Measurements from ENCODE around the gene HOXA4.

Gene HOXA4

GRCh38 chr7:27128776-27129728 is 1.5 kb downstream of the HOXA4 start:
- no peak for DNase-seq

DNA sequence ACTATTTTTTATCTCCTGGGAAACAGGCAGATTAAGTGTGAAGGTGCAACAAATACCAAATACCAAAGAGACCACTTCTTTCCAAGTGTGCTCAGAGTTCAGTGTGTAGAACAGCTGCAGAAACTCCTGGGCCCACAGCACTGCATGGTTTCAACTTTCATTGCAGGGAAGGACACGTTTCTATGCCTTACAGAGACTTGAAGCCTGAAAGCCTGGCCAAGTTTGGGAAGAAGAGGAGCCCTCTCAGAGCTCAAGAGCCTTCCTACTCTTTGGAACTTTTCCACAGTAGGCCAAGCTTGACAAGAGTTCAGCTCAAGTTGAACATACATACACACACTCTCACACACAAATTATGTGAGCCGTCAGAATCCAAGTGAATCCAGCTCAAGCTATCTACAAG is 2.5 kb downstream of the HOXA4 start:
- DNase-seq: no peak

DNA sequence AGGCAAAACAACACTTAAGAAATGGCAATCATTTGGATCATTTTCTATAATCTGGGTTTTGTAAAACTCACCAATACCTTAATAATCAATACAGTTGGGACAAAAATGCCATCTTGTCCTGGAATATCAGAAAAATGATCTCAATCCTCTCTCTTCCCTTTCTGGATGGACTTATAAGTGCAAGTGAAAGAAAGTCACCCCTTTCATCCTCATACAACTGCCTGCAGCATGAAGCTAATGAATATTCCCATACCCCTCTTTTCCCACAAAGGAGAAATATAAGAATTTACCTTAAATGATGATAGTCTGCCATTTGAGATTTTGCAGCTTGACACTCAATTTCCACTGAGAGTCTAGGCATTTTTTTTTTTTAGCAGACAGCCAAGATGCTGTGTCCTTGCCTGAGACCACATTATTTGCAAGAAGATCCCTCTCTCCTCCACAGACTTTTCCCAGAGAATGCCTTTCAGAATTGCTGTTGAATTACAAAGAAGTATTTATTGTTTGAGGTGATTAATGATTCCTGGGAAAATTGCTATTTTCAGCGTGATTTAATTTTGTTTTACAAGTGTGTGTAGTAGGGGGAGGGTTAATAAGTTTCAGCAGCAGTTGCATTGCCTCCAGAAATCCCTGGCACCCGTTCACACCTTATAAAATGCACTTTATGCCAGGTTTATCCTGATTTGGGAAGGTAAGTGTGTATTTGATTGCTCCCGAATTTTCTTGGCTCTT is 3.8 kb downstream of the HOXA4 start:
- DNase-seq: no peak

GRCh38 chr7:27125986-27126394 is 4.6 kb downstream of the HOXA4 start:
- DNase-seq: no peak

DNA sequence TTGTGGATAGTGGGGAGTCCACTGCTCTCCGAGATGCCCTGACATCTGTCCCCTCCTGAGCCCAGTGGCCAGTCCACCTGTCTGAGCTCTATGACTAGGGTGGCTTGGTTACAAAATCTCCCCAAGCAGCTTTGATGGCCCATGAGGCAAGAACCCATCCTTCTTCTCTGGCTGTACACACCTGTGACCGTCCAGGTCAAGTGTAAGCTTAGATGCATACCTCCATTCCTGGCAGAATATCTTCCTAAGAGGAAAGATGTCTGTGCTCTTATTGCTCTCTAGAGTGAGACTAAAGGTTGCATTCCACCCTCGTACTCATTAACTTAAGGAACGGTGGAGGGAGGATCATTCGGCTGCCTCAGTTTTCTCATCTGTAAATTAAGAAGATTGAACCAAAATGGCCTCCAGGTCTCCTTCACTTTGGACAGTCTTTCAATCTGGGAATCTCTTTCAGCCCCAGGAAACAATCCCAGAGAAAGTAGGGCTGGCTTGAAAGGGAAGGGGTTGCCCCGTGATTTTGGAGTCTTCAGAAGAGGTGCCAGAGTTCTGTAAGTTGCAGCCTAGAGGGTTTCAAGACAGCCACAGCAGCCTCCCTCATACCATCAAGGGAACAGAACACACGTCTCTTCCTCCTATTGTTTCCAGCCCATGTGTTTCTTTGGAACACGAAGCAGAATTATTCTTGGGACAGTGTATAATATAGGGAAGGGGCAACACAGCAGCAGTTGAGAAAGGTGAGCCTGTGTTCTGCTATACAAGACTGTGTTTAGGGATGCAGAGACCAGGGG is 5.5 kb downstream of the HOXA4 start:
- no peak for DNase-seq

- DNase-seq: no peak
Observed at GRCh38 chr7:27124096-27124901, 6.3 kb downstream of the HOXA4 start.

DNA sequence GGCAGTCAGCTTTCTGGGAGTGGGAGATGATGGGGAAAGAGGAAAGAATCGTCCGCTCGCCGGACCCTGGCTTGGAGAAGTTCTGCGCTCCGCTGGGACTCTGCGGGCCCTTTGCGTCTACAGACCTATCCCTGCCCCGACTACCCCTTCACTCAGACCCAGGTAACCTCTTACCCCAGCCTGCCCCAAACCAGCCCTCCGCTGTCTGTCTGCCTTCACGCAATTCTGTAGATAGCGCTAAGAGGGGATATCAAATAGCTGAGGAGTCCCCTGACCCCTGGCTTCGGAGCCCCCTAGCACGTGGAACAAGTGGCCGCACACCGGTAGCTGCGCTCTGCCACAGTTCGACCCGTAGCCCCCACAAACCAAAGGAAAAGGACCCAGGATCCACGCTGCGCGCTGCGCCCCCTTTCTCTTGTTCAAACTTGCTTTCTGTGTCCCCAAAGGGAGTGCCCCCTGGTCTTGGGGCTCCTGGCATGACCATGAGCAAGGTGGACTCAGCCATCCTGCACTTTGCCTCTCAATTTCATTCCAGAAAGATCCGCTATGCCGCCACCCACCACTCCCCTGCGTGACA is 7.0 kb downstream of the HOXA4 start:
- no peak for DNase-seq

DNA sequence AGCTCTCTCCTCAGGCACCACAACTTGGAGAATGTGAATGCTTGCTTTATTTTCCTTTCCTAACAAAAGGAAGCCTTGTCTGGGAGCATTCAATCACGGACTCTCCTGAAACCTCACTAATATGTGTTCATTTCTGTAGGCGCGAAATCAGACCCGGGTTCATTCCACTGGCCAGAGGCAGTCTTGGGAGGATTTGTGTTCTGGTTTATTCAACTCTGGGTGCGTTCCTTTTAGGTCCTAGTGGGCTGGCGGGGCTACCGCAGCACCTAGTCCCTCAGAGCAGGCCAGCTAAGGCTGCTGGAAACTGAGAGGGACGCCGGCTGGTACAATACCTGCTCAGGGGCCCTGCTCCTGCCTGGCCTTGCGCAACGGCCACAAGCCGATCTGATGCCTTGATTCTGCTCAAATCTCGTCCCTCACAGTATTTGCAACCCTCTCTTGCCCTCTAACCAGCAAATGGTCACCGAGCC is 7.5 kb downstream of the HOXA4 start:
- no peak for DNase-seq

DNA sequence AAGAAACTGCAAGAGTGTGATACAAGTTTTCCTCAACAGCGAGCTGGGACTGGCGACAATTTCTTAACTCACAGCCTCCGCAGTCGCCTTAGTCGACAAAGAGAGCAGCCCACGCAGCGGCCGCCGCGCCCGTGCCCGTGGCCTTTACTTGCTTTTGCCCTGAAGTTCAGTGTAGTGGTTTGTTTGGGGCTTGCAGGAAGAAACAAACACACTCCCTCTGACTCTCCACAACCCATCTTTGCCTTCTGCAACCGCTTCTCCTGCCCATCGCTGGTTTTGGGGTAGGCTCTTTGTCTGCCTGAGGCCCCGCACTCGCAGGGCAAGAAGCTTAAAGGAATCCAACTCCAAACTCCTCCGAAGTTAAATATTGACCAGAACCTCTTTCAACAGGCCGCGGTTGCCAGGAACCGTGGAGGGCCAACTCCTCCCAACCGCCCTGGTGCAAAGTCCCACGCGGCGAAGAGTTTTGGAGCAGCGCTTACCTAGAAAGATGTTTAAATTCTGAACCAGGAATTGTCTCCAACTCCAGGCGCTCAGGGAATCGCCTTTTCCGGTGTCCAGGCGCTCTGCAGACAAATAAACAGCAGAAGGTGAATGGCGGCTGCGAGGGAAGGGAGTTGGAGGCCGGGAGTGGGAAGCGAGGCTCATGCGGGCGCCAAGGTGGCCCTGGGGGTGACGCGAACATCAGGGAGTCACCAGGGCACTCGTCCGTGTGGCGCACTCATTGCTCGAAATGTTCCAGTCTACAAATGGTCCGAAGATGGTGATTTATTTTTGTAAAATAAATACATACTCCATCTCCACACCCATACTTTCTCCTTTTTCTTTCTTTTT is 8.3 kb downstream of the HOXA4 start:
- DNase-seq: no peak

DNA sequence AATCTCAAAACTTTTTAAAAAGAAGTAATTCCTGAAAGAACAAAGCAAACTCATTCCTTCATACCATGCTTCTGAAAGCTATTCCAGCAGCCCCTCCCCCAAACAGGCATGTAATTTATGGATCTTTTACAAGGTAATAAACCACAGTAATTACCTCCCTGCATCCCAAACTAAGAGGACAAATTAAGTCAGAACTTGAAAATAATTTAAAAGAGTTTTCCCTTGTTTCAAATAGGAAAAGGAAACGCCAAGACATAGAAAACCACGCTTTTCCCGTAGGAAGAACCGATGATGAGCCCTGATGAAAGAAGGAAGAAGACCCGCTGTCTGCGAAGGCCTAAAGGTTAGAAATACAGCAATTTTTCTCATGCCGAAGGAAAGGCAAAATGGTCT is 8.9 kb downstream of the HOXA4 start:
- DNase-seq: no peak

DNA sequence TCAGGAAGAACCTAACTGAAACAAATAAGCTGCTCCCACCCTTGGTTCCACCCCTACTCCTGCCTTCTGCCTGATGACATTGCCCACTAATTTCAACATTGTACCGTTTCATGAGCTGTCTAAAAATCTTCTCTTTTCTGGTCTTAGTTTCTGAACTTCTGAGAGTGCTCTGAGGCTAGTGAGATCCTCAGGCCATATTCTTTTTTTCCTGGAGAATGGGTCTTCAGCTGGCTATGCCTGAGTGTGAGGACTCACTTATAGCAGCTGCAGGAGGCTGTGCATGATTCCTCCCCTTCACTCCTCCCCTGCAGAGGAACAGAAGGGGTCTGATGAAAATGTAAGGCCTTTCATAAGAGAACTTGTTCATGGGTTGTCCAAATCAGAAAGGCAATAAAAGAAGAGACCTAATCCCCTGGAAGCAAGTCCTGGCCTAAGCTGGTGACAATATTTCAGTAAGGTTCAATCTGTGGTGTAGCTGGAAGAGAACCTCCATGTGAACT is 11.1 kb downstream of the HOXA4 start:
- DNase-seq: no peak

- no peak for DNase-seq
Observed at GRCh38 chr7:27118580-27118979, 12.0 kb downstream of the HOXA4 start.

GRCh38 chr7:27117887-27118491 is 12.6 kb downstream of the HOXA4 start:
- no peak for DNase-seq

GRCh38 chr7:27116962-27117886 is 13.3 kb downstream of the HOXA4 start:
- no peak for DNase-seq

DNA sequence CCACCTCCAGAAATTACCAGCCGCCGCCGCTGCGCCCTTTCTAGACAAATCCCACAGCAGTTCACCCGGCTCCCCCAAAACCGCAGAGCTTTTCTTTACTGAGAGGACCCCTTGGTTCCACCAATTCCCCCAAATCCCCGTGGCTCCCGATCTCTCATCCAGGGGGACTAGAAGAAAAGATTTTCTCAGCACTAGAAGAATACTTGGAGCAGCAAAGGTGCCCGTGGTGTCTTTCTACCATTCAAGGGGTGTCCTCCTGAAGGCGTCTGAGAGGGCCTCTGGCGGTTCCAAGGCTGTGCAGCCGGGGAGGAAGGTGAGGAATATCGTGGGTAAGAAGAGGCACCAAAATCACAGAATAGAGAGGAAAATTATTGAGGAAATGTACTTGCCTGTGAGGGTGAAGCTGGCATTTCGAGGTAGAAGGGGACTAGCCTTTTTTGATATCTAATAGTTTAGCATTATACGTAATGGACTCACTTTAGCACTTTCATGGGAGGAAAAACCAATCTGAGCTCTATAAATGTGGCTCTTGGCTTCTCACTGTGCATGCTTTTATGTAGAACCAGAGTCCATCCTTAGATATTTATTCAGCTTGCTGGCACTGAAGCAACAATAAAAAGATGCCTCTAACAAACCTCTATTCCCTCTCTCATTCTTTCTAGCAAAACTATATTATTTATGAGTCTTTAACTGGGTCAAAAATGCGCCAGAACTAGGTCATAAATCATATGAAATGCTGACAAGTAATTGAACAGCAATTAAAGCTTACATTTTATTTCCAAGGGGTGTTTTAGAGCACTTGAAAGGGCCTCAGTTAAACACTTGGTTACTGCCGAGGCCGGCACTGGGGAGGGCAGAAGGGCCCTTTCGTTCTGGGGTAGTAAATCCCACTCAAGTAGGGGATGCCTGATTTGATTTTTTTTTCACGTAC is 14.3 kb downstream of the HOXA4 start:
- peak; percentile 31 for DNase-seq

DNA sequence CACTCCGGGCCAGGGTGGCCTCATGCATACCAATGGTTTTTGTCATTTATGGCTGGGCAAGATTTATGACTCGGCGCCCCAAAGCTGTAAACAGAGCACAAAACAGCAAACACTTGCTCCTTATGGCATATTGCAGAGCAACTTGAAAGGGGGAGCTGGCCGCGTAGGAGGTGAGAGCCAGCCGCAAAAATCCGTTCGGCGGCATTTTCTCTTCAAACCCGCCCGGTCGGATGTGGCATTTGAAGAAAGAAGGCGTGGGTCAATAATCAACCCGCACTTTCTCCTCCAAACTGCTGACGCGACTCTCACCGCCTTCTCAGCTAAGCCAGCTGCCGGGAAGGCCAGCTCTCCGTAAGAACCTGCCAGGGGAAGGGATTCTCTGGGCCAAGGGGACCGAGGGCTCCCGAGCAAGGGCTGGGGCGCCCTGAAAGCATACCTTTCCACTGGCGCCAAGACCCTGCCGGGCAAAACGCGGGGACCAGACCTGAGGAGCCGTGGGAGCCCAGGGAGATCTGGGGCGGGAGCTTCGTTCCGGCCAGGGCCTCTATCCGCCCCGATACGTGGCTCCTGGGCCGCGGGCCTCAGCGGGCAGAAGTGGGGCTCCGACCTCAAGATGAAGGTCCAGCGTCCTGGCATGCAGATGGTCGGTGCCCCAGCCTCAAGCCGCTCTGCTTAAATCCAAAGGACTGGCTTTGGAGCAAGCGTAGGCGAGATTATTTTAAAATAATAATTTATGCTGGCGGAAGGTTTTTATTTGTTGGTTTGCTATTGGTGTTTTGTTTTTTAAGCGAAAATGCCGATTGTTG is 15.1 kb downstream of the HOXA4 start:
- no peak for DNase-seq

DNA sequence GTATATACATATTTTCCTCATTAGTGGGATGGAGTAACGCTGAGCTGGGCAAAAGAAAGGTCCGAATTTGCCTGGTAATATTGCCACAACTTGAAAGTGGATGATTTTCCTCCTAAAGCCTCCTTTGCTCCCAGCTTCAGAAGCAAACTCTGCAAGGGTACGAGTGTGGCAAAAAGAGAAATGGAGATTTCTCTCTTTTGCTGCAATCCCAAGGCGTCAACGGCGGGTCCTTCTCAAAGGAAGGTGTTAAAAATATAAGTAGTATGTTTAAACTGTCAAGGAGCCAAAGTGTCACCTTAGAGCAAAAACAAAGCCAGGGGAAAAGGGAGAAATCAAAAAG is 15.7 kb downstream of the HOXA4 start:
- no peak for DNase-seq
